Mammary epithelial cell (primary cell): ENCODE data around the gene PNRC2.
"Not testable (repeated sequence)": the region's sequence is repeated elsewhere in the genome, so short reads cannot be mapped to it uniquely, and the experiment has no call there.

Experiments used
- EZH2 ChIP-seq: IDR thresholded peaks from 2 replicates; pipeline ENCODE4 v1.6.1; 2012; ENCODE audit warnings: low read length, inconsistent platforms, borderline replicate concordance
- TF ChIP-seq, protein P1 (sequence below), 2 donors: IDR thresholded peaks in 1 of 2; conservative IDR thresholded peaks in 1 of 2; 2 replicates each; pipeline ENCODE4 v1.5.1; 2011 to 2012; ENCODE audit warnings: inconsistent platforms in 2 of 2, low read length in 2 of 2, mild to moderate bottlenecking in 2 of 2, control low read depth in 1 of 2, low read depth in 1 of 2; ENCODE audit not compliant: insufficient read depth in 1 of 2; ENCODE audit errors: extremely low read depth in 1 of 2

DNA sequence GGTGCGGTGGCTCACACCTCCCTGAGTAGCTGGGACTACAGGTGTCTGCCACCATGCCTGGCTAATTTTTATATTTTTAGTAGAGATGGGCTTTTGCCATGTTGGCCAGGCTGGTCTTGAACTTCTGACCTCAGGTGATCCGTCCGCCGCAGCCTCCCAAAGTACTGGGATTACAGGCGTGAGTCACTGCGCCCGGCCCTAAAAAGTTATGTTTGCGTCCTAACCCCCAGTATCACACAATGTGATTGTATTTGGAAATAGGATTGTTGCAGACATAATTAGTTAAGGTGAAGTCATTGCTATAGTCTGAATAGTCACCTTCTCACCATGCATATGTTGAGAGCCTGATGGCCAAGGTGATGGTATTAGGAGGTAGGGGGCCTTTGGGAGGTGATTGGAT is 53.2 kb downstream of the PNRC2 start:
- TF ChIP-seq, protein P1, sequence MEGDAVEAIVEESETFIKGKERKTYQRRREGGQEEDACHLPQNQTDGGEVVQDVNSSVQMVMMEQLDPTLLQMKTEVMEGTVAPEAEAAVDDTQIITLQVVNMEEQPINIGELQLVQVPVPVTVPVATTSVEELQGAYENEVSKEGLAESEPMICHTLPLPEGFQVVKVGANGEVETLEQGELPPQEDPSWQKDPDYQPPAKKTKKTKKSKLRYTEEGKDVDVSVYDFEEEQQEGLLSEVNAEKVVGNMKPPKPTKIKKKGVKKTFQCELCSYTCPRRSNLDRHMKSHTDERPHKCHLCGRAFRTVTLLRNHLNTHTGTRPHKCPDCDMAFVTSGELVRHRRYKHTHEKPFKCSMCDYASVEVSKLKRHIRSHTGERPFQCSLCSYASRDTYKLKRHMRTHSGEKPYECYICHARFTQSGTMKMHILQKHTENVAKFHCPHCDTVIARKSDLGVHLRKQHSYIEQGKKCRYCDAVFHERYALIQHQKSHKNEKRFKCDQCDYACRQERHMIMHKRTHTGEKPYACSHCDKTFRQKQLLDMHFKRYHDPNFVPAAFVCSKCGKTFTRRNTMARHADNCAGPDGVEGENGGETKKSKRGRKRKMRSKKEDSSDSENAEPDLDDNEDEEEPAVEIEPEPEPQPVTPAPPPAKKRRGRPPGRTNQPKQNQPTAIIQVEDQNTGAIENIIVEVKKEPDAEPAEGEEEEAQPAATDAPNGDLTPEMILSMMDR (conservative IDR thresholded peaks at IDR 0.05 in 1 of 2, IDR thresholded peaks at IDR 0.05 in 1 of 2; ENCODE audit: extremely low read depth in 1 of 2, insufficient read depth in 1 of 2, low read depth in 1 of 2, low read length in 2 of 2), result not testable (repeated sequence)
- not testable (repeated sequence) for TF ChIP-seq EZH2
